ENCODE data around the gene FSTL5.
"Not testable (repeated sequence)": the region's sequence is repeated elsewhere in the genome, so short reads cannot be mapped to it uniquely, and the experiment has no call there.

Gene FSTL5

DNA sequence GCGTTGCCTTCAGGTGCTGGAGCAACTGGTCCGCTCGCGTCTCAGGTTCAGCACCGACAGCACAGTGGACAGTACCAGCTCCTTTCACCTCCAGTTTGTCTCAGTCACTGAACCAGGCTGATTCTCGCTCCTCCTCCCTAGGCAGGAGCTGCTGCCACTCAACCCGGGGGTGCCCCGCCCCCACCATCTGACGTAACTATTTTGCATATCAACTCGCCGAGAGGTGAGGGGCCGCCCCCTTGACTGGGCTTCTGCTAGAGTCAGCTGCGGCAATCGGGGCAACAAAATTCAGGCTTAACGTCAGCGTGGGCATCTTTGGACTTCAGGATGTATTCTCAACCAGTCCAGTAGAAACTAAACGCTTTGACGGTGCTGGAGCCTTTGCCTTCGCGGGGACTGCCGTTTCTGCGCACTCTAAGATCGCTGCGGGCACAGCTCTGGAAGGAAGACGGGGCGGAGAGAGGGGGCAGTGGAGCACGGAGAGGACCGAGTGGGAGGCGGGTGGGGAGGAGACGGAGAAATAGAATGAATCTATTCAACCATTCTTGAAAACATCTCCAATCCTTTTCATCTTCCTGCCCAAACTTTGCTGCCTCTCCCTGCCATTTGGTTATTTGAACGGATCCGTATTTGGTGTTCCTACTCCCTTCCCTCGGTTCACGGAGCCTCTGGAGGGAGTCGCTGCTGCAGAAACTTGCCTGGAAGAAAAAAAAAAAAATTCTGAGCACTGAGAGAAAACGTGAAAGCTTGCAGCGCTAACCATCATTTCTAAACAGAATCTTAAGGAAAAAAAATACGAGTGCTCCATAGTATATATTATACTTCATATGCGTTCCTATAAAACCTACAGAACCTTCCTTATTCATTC is at the start of gene FSTL5:
Gene FSTL5, minus strand, starts transcription at position 109 of the 868 bp plus-strand sequence. CDS start 52,604 bp downstream, outside the sequence.
- DNase-seq (ENCODE audit: low spot score) = peak; percentile 89

DNA sequence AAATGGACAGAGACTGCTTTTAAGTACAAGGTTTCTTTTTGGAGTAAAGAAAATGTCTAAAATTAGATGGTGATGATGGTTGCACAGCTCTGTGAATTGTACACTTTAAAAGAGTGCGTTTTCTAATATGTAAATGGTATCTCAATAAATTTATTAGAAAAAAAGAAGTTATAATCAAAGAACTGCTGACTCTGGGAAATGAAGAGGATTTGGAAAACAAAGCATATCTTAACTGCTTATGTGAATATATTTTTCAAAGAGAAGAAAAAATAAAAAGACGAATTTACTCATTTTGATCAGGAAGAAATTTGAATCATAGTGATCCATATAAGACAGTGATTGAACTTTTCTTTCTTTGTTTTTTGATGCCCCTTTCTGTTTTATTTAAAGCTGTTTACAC is 45.9 kb upstream of the FSTL5 start:
- no peak for DNase-seq (ENCODE audit: low spot score)

DNA sequence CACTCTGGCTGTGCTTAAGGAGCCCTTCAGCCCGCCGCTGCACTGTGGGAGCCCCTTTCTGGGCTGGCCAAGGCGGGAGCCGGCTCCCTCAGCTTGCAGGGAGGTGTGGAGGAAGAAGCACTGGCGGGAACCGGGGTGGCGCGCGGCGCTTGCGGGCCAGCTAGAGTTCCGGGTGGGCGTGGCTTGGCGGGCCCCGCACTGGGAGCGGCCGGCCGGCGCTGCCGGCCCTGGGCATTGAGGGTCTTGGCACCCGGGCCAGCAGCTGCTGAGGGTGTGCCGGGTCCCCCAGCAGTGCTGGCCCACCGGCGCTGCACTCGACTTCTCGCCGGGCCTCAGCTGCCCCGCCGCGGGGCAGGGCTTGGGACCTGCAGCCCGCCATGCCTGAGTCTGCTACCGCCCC is 39.7 kb upstream of the FSTL5 start:
- not testable (repeated sequence) for DNase-seq (ENCODE audit: low spot score)

DNA sequence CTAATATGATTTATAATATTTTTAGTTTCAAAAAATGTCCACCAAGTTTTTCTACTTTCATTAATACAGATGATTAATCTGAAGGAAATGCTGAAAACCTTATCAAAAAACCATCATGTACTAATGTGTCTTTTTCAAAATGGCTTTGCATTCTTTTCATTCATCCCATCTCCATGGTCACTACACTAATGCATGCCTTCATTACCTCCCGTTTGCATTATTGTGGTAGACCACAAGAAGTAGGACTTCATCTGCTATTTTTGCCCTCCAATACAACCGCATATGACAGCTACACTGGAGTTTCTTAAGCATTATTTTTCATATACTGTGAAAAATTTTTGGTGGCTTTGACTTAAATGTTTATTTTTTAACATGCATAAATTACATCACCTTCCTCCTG is 37.9 kb upstream of the FSTL5 start:
- no peak for DNase-seq (ENCODE audit: low spot score)

DNA sequence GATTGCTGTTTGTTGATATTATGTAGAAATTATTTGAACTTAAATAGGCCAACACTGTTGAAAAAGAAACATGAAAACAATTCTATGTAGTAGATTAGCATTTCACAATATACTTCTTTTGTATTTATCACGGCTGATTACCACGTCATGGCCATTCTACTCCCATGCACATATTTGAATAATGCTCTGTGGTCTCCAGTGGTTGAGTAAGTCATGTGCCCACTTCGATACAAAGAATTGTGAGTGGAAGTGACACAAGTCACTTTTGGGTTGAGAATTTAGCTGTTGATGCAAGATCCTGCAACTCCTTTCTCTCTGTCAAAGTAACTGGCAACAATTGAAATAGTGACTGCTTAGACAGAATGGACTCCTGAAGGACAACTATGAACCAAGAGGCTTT is 6.7 kb upstream of the FSTL5 start:
- DNase-seq (ENCODE audit: low spot score) = no peak

- DNase-seq (ENCODE audit: low spot score) = no peak
Observed at GRCh38 chr4:162164906-162165510, 1.2 kb upstream of the FSTL5 start.

DNA sequence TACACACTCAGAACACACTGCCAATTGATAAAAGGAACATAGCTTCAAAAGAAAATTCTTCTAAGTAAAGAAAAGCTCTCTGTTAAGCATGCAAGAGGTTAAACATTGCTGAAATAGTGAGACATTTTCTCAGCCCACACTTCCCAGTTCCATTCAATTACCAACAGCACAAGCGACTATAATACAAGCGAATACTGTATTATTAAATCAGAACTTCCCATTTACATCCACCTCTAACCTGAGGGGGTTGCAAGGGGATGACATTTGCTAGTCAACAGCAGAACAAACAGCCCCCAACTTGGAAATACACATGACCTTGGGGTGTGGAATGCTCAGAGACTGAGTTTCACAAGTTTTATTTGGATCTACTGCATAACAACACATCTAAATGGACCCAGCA is 1.1 kb downstream of the FSTL5 start:
- no peak for DNase-seq (ENCODE audit: low spot score)

GRCh38 chr4:162157241-162157640 is 6.6 kb downstream of the FSTL5 start:
- no peak for DNase-seq (ENCODE audit: low spot score)

- no peak for DNase-seq (ENCODE audit: low spot score)
Observed at GRCh38 chr4:162154862-162155540, 8.8 kb downstream of the FSTL5 start.

DNA sequence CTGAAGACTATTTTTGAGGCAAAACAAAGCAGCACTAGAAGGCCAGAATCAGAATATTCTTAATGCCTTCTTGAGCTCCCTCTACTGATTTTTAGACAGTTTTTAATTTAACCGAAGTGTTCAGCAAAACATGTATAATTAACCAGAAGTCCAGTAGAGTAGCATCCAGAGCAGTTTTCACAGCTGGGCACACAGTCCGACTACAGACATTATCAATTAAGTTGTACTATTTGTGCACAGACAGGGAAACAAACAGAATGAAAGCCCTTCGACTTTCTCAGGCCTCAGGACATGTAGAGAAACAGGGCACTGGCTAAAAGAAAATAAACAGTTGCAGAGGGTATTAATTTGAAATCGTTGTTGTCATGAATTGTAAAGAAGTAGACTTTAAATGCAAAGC is 11.9 kb downstream of the FSTL5 start:
- no peak for DNase-seq (ENCODE audit: low spot score)

- DNase-seq (ENCODE audit: low spot score) = no peak
Observed at GRCh38 chr4:162151386-162151785, 12.4 kb downstream of the FSTL5 start.

DNA sequence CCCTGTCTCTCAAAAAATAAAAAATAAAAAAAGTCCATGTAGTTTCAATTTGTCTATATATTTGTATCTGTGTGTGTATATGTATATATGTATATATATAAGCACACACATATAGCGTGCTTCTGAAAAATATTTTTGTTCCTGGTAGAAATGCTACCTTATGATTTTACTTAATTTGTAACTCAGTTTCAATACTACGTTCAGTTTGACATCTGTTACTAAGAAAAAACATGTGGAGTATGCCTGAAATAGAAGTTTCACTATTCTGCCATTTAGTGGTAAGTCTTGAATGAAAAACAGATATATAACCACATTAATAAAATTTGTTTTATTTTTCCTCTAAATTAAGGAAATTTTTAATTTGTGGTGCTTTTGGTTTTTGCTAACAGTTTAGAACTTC is 14.2 kb downstream of the FSTL5 start:
- no peak for DNase-seq (ENCODE audit: low spot score)

- no peak for DNase-seq (ENCODE audit: low spot score)
Observed at GRCh38 chr4:162140051-162140683, 23.6 kb downstream of the FSTL5 start.

- no peak for DNase-seq (ENCODE audit: low spot score)
Observed at GRCh38 chr4:162139412-162139811, 24.4 kb downstream of the FSTL5 start.

GRCh38 chr4:162131256-162131655 is 32.5 kb downstream of the FSTL5 start:
- no peak for DNase-seq (ENCODE audit: low spot score)

DNA sequence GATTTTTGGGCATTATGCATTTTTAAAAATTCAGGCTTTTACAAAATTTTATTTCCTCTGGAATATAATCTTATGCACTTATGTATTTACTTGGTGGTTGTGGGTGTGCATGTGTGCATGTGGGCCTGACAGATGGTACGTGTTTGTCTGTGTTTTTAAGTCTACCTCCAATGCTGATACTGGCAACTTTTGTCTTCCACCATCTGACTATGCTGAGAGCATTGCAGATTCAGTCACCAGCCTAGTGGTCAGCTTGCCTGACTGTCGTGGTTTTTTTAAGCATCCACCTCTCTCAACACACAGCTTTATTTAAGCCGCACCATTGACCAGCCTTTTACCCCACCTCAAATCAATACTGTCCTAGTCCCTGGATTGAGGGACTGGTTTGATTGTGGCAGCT is 37.1 kb downstream of the FSTL5 start:
- DNase-seq (ENCODE audit: low spot score) = peak; percentile 12

DNA sequence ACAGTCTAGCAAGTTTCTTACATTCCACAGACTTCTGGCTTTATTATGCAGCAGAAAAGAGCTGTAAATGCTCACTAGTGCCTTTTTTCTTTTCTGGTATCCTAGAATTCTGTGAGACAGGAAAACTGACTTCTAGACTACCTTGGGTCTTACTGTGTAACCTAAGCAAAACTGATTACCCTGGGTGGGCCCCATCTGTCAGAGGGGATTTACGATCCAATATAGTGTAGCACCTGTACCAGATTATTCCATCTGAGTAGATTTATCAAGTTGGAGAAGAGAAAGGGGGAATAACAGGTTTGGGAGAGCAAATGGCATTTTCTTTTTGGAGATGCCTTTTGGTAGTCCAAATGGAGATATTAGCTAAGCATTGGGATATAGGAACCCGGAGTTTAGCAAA is 46.7 kb downstream of the FSTL5 start:
- no peak for DNase-seq (ENCODE audit: low spot score)

DNA sequence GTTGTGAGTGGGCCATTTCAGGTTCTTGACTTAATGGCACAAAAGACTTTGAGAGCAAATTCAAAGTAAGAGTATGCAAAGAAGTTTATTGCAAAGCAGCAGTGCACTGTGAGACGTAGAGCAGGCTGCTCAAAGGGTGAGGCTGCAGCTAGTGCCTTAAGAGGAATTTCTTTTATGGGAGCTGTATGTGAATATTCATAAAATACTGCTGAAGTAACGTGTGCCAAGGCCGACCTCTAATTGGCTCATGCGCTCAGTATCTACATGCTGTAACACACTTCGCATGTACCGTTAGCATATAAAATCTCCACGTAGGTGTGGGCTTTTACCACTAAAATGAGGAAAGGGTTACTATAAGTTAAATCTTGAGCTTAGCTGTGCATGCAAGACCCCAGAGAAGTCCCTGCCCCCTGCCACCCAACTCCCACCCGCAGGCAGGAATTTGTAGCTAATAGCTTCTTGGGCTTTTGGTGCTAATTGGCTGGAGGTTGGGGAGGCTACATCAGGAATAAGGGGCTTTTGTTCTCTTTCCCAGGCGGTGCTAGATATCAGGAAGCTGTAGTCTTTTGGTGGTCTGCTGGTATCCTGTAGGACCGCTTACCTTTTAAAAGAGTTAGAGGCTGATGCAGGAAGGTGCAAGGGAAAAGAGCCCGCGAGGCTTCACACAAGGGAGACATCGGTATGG is 47.6 kb downstream of the FSTL5 start:
- DNase-seq (ENCODE audit: low spot score) = no peak

GRCh38 chr4:162115333-162115732 is 48.5 kb downstream of the FSTL5 start:
- DNase-seq (ENCODE audit: low spot score) = peak; percentile 36

DNA sequence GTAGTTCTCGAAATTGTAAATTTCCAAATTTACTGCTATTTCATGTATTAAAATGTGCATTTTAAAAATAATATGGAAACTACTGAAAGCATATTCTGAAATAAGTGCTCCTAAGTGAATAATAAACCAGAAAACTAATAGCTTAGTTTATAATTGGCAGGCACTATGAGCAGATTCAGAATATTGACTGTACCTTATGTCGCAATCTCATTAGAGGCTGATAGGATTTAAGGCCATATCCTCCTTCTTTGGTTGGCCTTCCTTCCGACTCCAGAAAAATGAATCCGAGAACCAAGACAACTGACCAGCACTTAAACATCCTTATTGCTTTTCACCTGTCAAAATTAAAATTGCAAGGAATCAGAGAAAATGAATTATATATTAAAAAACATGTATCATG is 52.7 kb downstream of the FSTL5 start:
- DNase-seq (ENCODE audit: low spot score) = no peak

GRCh38 chr4:162104459-162105124 is 59.2 kb downstream of the FSTL5 start:
- no peak for DNase-seq (ENCODE audit: low spot score)

All from D341Med (cell line).